Smooth muscle cell of bladder (primary cell): Measurements from ENCODE around the gene RASAL1. TPM values are rescaled to one million over a fixed set of nuclear protein-coding genes. Genes with fewer than 3 reads are reported as not detected.

Source experiments
- total RNA-seq: library from RNA; depleted of rRNA; stranded (reverse); fragments of >200 nt; gene quantifications from 2 replicates; pipeline ENCODE4 v1.2.3, GENCODE V29; 2014

Gene RASAL1, protein sequence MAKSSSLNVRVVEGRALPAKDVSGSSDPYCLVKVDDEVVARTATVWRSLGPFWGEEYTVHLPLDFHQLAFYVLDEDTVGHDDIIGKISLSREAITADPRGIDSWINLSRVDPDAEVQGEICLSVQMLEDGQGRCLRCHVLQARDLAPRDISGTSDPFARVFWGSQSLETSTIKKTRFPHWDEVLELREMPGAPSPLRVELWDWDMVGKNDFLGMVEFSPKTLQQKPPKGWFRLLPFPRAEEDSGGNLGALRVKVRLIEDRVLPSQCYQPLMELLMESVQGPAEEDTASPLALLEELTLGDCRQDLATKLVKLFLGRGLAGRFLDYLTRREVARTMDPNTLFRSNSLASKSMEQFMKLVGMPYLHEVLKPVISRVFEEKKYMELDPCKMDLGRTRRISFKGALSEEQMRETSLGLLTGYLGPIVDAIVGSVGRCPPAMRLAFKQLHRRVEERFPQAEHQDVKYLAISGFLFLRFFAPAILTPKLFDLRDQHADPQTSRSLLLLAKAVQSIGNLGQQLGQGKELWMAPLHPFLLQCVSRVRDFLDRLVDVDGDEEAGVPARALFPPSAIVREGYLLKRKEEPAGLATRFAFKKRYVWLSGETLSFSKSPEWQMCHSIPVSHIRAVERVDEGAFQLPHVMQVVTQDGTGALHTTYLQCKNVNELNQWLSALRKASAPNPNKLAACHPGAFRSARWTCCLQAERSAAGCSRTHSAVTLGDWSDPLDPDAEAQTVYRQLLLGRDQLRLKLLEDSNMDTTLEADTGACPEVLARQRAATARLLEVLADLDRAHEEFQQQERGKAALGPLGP
- not detected in 2 replicates for total RNA-seq

DNA sequence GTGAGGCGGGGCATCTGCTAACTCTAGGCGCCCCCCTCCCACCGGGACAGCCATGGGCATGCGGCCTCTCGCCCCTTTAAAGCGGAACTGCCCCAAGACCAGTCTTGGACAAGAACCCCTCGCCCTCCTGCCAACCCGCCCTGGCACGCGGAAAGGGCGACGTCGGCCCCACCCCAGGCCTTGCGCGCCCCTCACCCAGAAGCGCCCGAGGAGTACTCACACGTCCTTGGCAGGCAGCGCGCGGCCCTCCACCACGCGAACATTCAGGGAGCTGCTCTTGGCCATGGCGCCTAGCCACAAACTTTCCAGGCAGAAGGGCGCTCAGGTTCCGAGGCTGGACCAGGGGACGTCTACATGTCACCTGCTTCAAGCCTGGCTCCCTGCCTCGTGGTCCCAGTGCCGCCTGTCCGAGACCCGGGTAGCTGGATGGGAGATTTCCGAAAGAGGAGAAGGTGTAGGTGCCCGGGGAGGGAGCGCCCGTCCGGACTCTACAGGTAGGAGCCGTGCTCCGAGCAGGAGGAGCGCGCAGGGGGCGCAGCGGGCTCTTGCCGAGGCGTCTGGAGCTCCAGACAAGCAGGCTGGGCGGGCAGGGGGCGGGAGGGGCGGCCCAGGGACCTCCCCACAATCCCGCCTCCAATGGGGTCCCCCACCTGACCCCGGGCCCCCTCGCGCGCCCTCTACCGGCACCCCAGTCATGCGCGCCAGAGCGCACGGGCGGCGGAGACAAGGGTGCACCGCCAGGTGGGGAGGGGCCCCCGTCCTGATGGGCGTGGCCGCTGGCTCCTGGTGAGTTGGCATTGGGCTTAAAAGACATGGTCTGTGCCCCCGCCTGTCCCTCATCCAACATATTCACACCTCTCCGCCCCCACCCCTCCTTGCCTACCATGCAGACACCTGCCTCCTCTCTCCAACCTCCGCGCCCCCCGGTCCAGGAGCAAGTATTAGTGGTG lies at the start of gene RASAL1:
Gene RASAL1 (minus strand): TSS at position 584 of the 950 bp plus-strand sequence. CDS start 299 bp downstream, at position 285.

DNA sequence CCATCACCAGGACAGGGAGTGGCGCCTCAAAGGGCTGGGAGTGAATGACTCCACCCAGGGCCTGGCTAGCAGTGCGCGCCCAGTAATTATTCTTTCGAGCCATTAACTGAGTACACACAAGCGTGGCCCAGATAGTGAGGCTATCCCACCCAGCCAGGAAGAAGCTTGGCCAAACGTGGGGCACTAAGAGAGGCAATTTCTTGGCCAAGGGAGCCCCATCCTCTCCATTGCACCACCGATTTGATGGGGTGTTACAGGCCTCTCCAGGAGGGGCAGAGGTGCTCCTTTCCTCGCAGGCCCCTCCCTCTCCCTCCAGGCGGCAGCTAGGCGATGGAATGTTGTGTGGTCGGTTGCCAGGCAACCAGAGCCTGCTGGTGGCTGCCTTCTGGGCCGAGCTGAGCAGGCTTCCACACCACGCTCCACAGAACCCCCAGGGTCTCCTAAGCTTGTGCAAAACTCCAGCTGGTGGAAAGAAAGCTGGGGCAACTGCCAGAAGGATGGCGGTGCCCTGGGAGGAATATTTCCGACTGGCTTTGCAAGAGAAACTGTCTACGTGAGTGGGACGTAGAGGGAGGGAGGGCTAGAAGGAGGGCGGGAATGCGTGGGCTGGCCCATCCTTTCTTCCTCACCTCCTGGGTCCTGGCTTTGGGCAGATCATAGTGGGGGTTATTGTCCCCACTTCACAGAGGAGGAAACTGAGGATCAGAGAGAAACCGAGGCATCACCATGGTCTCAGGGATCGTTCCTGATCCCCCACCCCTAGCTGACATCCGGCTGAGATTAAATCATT lies 14.0 kb upstream of the RASAL1 start, which contains the start of gene CFAP73:
Gene CFAP73 (plus strand): TSS at position 364 of the 790 bp plus-strand sequence. CDS start 134 bp downstream, at position 498.

DNA sequence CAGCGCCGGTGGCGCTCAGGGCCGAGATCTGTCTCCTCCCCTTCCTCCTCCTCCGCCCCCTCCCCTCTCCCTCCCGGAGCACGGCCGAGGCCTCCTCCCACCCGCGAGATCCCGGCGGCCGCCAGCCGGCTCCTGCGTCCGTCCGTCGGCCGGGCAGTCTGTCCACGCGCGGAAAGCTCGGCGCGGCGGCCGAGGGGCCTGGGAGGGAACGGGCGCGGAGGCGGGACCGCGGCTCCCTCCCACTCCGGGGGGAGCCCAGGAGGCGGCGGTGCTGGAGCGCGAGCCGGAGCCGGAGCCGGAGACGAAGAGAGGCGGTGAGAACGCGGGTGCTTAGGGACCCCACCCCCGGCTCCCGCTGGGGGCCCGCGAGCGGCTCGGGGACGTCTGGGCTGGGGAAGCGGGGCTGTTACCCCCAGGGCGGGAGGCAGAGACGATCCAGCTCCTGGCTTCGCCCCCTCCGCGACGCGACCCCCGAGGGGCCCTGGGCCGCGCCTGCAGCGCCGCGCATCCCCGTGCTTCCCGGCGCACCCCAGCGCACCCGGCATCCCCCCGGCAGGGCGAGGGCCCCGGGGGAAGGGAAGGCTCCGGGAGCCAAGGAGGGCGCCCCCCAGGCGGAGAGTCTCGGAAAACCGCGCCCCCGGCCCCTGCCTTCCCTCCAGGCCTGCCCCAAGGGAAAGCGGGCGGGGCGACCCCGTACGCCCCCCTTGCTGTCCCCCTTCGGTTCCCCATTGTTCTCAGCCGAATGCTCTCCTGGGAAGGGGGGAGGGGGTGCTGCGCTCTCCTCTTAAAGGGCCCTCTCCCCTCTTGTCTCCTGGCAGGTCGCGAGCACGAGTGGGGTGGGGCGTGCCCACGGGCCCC lies 78.7 kb downstream of the RASAL1 start, which contains the start of gene DTX1:
Gene DTX1 (plus strand): TSS at position 100 of the 858 bp plus-strand sequence. CDS start 1,463 bp downstream, outside the sequence.

Other genes starting within 250 kb of the RASAL1 start
- gene OAS1, start 228.8 kb downstream of the RASAL1 start, total RNA-seq = 0.28 and 0.65 TPM in 2 replicates
- 1.0 and 1.6 TPM in 2 replicates for gene OAS3, start 197.3 kb downstream of the RASAL1 start, total RNA-seq
- gene OAS2, start 157.2 kb downstream of the RASAL1 start, total RNA-seq = 0.55 and 0.71 TPM in 2 replicates
- 0.18 TPM in 1 of 2 replicates, not detected in the other for gene DTX1, start 79.0 kb downstream of the RASAL1 start, total RNA-seq
- gene CFAP73, start 14.0 kb upstream of the RASAL1 start, total RNA-seq = not detected in 2 replicates
- 25.2 and 30.2 TPM in 2 replicates for gene DDX54, start 49.7 kb upstream of the RASAL1 start, total RNA-seq
- 9.7 and 17.7 TPM in 2 replicates for gene RITA1, start 50.0 kb upstream of the RASAL1 start, total RNA-seq
- gene TPCN1, start 85.7 kb upstream of the RASAL1 start, total RNA-seq = 16.9 and 26.6 TPM in 2 replicates
- gene SLC8B1, start 199.3 kb upstream of the RASAL1 start, total RNA-seq = 17.1 and 22.9 TPM in 2 replicates
- 22.8 and 40.7 TPM in 2 replicates for gene PLBD2, start 222.8 kb upstream of the RASAL1 start, total RNA-seq